Neural crest cell (in vitro differentiated cells): ENCODE results near the gene STRIT1. TPM values are rescaled to one million over a fixed set of nuclear protein-coding genes. Genes with fewer than 3 reads are reported as not detected.

Experiments used
- DNase-seq: peaks from one replicate; pipeline ENCODE4 v3.0.0; 2021; ENCODE audit warnings: low read depth, mixed read lengths, low spot score
- H3K27ac Mint-ChIP-seq: one replicate; pipeline ENCODE4 v1.8.0; 2021; ENCODE audit warnings: mild to moderate bottlenecking, mixed read lengths; ENCODE audit not compliant: unreplicated experiment
- H3K27me3 Mint-ChIP-seq: 2 replicates; pipeline ENCODE4 v1.8.0; 2021; ENCODE audit warnings: low read depth, mild to moderate bottlenecking, mixed read lengths
- H3K36me3 Mint-ChIP-seq: 2 replicates; pipeline ENCODE4 v1.8.0; 2021; ENCODE audit warnings: low read depth, mild to moderate bottlenecking, mixed read lengths
- H3K4me1 Mint-ChIP-seq: 2 replicates; pipeline ENCODE4 v1.8.0; 2021; ENCODE audit warnings: mixed read lengths
- H3K4me3 Mint-ChIP-seq: one replicate; pipeline ENCODE4 v1.8.0; 2021; ENCODE audit warnings: mild to moderate bottlenecking, mixed read lengths
- H3K9me3 Mint-ChIP-seq: 2 replicates; pipeline ENCODE4 v1.8.0; 2021; ENCODE audit warnings: mixed read lengths
- total RNA-seq: library from RNA; stranded (reverse); gene quantifications from 2 replicates; pipeline ENCODE4 v1.2.1, GENCODE V29; 2021
- TF ChIP-seq, protein P1 (sequence below): fragments of 200-600 bp; sonication (generic); conservative IDR thresholded peaks from 2 replicates; pipeline ENCODE4 v1.5.0; 2021; ENCODE audit warnings: antibody characterized with exemption, mild to moderate bottlenecking

The STRIT1 gene
- total RNA-seq, 1 donor from 2014 or later, result not detected

DNA sequence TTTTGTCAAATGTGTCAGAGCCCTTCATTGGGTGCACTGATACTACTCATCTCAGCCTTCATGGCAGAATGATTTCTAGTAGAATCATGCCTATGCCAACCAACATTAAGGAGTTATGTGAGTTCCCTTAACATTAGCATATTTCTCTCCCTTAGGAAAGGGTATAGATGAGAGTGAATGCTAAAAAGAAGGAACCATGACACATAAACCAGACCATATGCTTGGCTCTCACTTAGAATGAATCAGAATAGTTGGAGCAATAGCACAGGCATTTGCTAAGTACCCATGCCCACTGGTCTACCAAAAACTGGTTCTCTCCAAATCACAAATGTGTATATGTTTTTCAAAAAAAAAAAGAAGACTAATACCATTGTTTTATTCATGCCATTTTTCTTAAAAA, 51.1 kb downstream of the STRIT1 start:
- Mint-ChIP-seq H3K9me3 (peaks cover 3% of the 10 kb centered on the region), H3K4me1 (peaks cover 6% of the 10 kb centered on the region), H3K36me3 (no peaks in the 10 kb centered on the region), H3K4me3 (no peak overlapping the region), H3K27me3 (no peaks in the 10 kb centered on the region), H3K27ac (no peak overlapping the region)
- no peak for DNase-seq
- TF ChIP-seq, protein P1, sequence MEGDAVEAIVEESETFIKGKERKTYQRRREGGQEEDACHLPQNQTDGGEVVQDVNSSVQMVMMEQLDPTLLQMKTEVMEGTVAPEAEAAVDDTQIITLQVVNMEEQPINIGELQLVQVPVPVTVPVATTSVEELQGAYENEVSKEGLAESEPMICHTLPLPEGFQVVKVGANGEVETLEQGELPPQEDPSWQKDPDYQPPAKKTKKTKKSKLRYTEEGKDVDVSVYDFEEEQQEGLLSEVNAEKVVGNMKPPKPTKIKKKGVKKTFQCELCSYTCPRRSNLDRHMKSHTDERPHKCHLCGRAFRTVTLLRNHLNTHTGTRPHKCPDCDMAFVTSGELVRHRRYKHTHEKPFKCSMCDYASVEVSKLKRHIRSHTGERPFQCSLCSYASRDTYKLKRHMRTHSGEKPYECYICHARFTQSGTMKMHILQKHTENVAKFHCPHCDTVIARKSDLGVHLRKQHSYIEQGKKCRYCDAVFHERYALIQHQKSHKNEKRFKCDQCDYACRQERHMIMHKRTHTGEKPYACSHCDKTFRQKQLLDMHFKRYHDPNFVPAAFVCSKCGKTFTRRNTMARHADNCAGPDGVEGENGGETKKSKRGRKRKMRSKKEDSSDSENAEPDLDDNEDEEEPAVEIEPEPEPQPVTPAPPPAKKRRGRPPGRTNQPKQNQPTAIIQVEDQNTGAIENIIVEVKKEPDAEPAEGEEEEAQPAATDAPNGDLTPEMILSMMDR, result no peak

DNA sequence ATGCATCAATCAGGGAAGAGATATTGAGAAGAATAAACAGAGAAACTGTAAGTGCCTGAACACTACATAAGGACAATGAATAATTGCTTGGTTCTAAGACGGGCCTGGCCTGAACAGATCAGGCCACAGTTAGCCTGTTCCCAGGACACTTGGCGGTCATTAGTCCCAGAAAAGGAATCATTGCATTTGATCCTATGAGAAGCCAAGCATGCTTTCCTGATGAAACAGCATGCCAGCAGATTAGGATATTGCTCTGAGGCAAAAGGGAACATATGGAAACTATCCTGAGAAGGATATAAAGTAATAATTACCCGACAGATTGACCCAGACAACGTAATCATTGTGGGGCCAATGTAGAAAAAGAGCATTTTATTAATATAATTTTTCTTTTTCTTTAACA, 51.9 kb downstream of the STRIT1 start:
- Mint-ChIP-seq H3K36me3 (no peaks in the 10 kb centered on the region), H3K4me1 (peaks cover 6% of the 10 kb centered on the region), H3K4me3 (no peak overlapping the region), H3K9me3 (peaks cover 4% of the 10 kb centered on the region), H3K27me3 (no peaks in the 10 kb centered on the region), H3K27ac (no peak overlapping the region)
- no peak for DNase-seq
- TF ChIP-seq, protein P1, result no peak

Other genes starting within 250 kb of the STRIT1 start
- gene MME, start 213.4 kb downstream of the STRIT1 start, total RNA-seq, result 0.52 and 0.91 TPM in 2 replicates